ENCODE measurements around the gene KNCN.

Gene KNCN

GRCh38 chr1:46551597-46552095 is at the start of gene KNCN:
Gene KNCN, minus strand, starts transcription at chr1:46551647. Its CDS starts 432 bp downstream, at chr1:46551215.
- no peak for DNase-seq

- DNase-seq: no peak
Measured at GRCh38 chr1:46599059-46599970, 47.9 kb upstream of the KNCN start.

GRCh38 chr1:46596846-46597245 is 45.4 kb upstream of the KNCN start:
- no peak for DNase-seq

- DNase-seq: no peak
Measured at GRCh38 chr1:46596036-46596435, 44.6 kb upstream of the KNCN start.

- DNase-seq: no peak
Measured at GRCh38 chr1:46595127-46595526, 43.7 kb upstream of the KNCN start.

GRCh38 chr1:46594063-46594462 is 42.6 kb upstream of the KNCN start:
- DNase-seq: no peak

- DNase-seq: no peak
Measured at GRCh38 chr1:46592823-46593222, 41.4 kb upstream of the KNCN start.

- no peak for DNase-seq
Measured at GRCh38 chr1:46589529-46589928, 38.1 kb upstream of the KNCN start.

GRCh38 chr1:46587069-46587468 is 35.6 kb upstream of the KNCN start:
- DNase-seq: no peak

- no peak for DNase-seq
Measured at GRCh38 chr1:46585312-46585938, 34.0 kb upstream of the KNCN start.

- DNase-seq: no peak
Measured at GRCh38 chr1:46583494-46583893, 32.0 kb upstream of the KNCN start.

- DNase-seq: no peak
Measured at GRCh38 chr1:46582972-46583371, 31.5 kb upstream of the KNCN start.

GRCh38 chr1:46581681-46582455 is 30.4 kb upstream of the KNCN start:
- DNase-seq: peak; percentile 6 to 14

- no peak for DNase-seq
Measured at GRCh38 chr1:46580140-46580903, 28.9 kb upstream of the KNCN start.

- DNase-seq: no peak
Measured at GRCh38 chr1:46577671-46578070, 26.2 kb upstream of the KNCN start.

GRCh38 chr1:46576596-46576995 is 25.1 kb upstream of the KNCN start:
- DNase-seq: no peak

GRCh38 chr1:46575778-46576177 is 24.3 kb upstream of the KNCN start:
- no peak for DNase-seq

- no peak for DNase-seq
Measured at GRCh38 chr1:46575300-46575699, 23.9 kb upstream of the KNCN start.

- no peak for DNase-seq
Measured at GRCh38 chr1:46571691-46572225, 20.3 kb upstream of the KNCN start.

- no peak for DNase-seq
Measured at GRCh38 chr1:46569884-46570725, 18.7 kb upstream of the KNCN start.

- DNase-seq: no peak
Measured at GRCh38 chr1:46569116-46569515, 17.7 kb upstream of the KNCN start.

Measured in activated CD4-positive, alpha-beta T cell treated with anti-CD3 and anti-CD28 coated beads for 4 hours (primary cell).